ENCODE data around the gene WASHC1.
"Not testable (repeated sequence)": the region's sequence is repeated elsewhere in the genome, so short reads cannot be mapped to it uniquely, and the experiment has no call there.

Gene WASHC1

GRCh38 chr9:29356-29755 lies at the start of gene WASHC1:
Gene WASHC1, minus strand, starts transcription at chr9:29456. Its CDS starts 4,457 bp downstream, at chr9:24999.
- DNase-seq (ENCODE audit: low read depth in 2 of 2): not testable (repeated sequence)

- not testable (repeated sequence) for DNase-seq (ENCODE audit: low read depth in 2 of 2)
Measured at GRCh38 chr9:78333-78732, 49.1 kb upstream of the WASHC1 start.

- not testable (repeated sequence) for DNase-seq (ENCODE audit: low read depth in 2 of 2)
Measured at GRCh38 chr9:76389-76788, 47.1 kb upstream of the WASHC1 start.

- DNase-seq (ENCODE audit: low read depth in 2 of 2): not testable (repeated sequence)
Measured at GRCh38 chr9:73900-74525, 44.8 kb upstream of the WASHC1 start.

GRCh38 chr9:73076-73899 lies 44.0 kb upstream of the WASHC1 start:
- DNase-seq (ENCODE audit: low read depth in 2 of 2): peak in 1 of 2 donors; percentile 18

- DNase-seq (ENCODE audit: low read depth in 2 of 2): peak in 1 of 2 donors; percentile 4
Measured at GRCh38 chr9:63031-63629, 33.9 kb upstream of the WASHC1 start.

- not testable (repeated sequence) for DNase-seq (ENCODE audit: low read depth in 2 of 2)
Measured at GRCh38 chr9:52678-53077, 23.4 kb upstream of the WASHC1 start.

GRCh38 chr9:48190-48842 lies 19.1 kb upstream of the WASHC1 start:
- not testable (repeated sequence) for DNase-seq (ENCODE audit: low read depth in 2 of 2)

- not testable (repeated sequence) for DNase-seq (ENCODE audit: low read depth in 2 of 2)
Measured at GRCh38 chr9:46639-47271, 17.5 kb upstream of the WASHC1 start.

GRCh38 chr9:46164-46563 lies 16.9 kb upstream of the WASHC1 start:
- not testable (repeated sequence) for DNase-seq (ENCODE audit: low read depth in 2 of 2)

- DNase-seq (ENCODE audit: low read depth in 2 of 2): not testable (repeated sequence)
Measured at GRCh38 chr9:45180-45878, 16.1 kb upstream of the WASHC1 start.

GRCh38 chr9:44416-44815 lies 15.2 kb upstream of the WASHC1 start:
- DNase-seq (ENCODE audit: low read depth in 2 of 2): not testable (repeated sequence)

GRCh38 chr9:43636-44035 lies 14.4 kb upstream of the WASHC1 start:
- not testable (repeated sequence) for DNase-seq (ENCODE audit: low read depth in 2 of 2)

GRCh38 chr9:43116-43515 lies 13.9 kb upstream of the WASHC1 start:
- DNase-seq (ENCODE audit: low read depth in 2 of 2): not testable (repeated sequence)

- DNase-seq (ENCODE audit: low read depth in 2 of 2): not testable (repeated sequence)
Measured at GRCh38 chr9:41819-42218, 12.6 kb upstream of the WASHC1 start.

GRCh38 chr9:41261-41676 lies 12.0 kb upstream of the WASHC1 start:
- DNase-seq (ENCODE audit: low read depth in 2 of 2): not testable (repeated sequence)

GRCh38 chr9:32308-32707 lies 3.1 kb upstream of the WASHC1 start:
- not testable (repeated sequence) for DNase-seq (ENCODE audit: low read depth in 2 of 2)

- not testable (repeated sequence) for DNase-seq (ENCODE audit: low read depth in 2 of 2)
Measured at GRCh38 chr9:28775-29174, 481 bp downstream of the WASHC1 start.

GRCh38 chr9:21621-22020 lies 7.6 kb downstream of the WASHC1 start:
- not testable (repeated sequence) for DNase-seq (ENCODE audit: low read depth in 2 of 2)

GRCh38 chr9:16875-17274 lies 12.4 kb downstream of the WASHC1 start:
- DNase-seq (ENCODE audit: low read depth in 2 of 2): not testable (repeated sequence)
